Cardiac muscle cell (in vitro differentiated cells and primary cell): ENCODE measurements around the gene CPS1. TPM values are rescaled to one million over a fixed set of nuclear protein-coding genes. Genes with fewer than 3 reads are reported as not detected.
A peak's percentile ranks its signal among the peaks of the same experiment; 100 is the strongest.

ENCODE experiments used
- DNase-seq, 2 donors: peaks; one replicate each; pipeline versions ENCODE4 v3.0.0 to v3.0.0-alpha.2; 2010 to 2017; ENCODE audit warnings: low read depth in 1 of 2, low spot score in 1 of 2
- H3K27ac ChIP-seq: fragments of 200-600 bp; sonication (generic); 2 replicates; pipeline ENCODE4 v1.5.1; 2016
- H3K27me3 ChIP-seq: fragments of 200-600 bp; sonication (generic); 2 replicates; pipeline ENCODE4 v1.6.0; 2016; ENCODE audit warnings: control low read depth
- H3K36me3 ChIP-seq: fragments of 200-600 bp; sonication (generic); 2 replicates; pipeline ENCODE4 v1.5.1; 2016; ENCODE audit warnings: control low read depth
- H3K4me1 ChIP-seq: fragments of 200-600 bp; sonication (generic); 2 replicates; pipeline ENCODE4 v1.8.1; 2017; ENCODE audit warnings: low read depth, mild to moderate bottlenecking, mixed run types
- H3K4me3 ChIP-seq: fragments of 200-600 bp; sonication (generic); 2 replicates; pipeline ENCODE4 v1.5.1; 2016; ENCODE audit warnings: mild to moderate bottlenecking
- H3K9me3 ChIP-seq: fragments of 200-600 bp; sonication (generic); 2 replicates; pipeline ENCODE4 v1.5.1; 2017; ENCODE audit warnings: low read depth, mild to moderate bottlenecking, control low read depth
- polyA plus RNA-seq: library from polyadenylated mRNA; unstranded; fragments of >200 nt; fragmentation: Nextera tagmentation; extraction: Ambion mirVana; gene quantifications from 2 replicates; pipeline ENCODE4 v1.2.1, GENCODE V29; 2016
- total RNA-seq: library from RNA; depleted of rRNA; stranded (reverse); fragments of >200 nt; gene quantifications from 2 replicates; pipeline ENCODE4 v1.2.3, GENCODE V29; 2016
- TF ChIP-seq, protein P1 (sequence below): IDR thresholded peaks from 2 replicates; pipeline ENCODE4 v1.5.1; 2012; ENCODE audit warnings: low read depth, mild to moderate bottlenecking, low read length

The CPS1 gene
- total and polyA plus RNA-seq, 2 experiments from 2014 or later = 172 to 193 TPM

DNA sequence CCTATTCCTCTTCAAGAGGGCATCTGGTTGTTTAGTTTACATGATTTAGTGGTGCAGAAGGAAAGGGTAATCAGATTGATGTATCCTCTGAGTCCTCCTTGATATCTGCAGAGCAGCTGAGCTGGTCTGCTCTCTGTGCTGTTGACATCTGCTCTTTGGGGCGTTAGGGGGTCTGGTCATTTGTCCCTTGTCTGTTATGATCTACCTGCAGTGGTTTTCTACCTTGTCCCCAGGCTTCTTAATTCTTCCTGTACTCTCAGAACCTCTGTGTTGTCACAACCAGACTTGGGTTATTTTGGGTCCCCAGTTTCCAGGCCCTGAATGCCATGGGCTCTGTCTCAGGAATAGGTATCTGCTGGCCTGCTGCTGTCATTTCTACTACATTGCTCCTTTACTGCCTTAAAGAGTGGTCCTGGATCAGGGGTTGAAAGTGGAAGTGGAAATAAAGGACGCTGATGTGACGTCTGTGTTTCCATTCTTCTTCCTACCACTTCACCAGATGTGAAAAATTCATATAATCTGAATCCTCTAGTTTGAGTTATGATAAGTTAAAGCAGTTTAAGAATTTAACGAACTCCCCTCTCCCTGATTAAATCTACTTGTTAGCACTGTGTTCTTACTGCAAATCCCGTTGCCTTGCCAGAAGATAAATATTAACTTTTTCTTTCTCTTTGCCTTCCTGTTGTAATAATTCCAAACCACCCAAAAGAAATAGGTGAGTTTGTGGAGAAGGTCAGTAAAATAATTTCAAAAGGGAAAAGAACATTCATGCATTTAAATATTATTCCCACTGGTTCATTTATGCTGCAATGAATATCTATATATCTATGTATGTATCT is 16.6 kb upstream of the CPS1 start:
- Histone ChIP-seq H3K4me3 (no peak overlapping the region), H3K9me3 (no peaks in the 10 kb centered on the region), H3K36me3 (no peaks in the 10 kb centered on the region), H3K27ac (no peak overlapping the region), H3K4me1 (peaks cover 2% of the 10 kb centered on the region), H3K27me3 (no peaks in the 10 kb centered on the region)
- TF ChIP-seq, protein P1, sequence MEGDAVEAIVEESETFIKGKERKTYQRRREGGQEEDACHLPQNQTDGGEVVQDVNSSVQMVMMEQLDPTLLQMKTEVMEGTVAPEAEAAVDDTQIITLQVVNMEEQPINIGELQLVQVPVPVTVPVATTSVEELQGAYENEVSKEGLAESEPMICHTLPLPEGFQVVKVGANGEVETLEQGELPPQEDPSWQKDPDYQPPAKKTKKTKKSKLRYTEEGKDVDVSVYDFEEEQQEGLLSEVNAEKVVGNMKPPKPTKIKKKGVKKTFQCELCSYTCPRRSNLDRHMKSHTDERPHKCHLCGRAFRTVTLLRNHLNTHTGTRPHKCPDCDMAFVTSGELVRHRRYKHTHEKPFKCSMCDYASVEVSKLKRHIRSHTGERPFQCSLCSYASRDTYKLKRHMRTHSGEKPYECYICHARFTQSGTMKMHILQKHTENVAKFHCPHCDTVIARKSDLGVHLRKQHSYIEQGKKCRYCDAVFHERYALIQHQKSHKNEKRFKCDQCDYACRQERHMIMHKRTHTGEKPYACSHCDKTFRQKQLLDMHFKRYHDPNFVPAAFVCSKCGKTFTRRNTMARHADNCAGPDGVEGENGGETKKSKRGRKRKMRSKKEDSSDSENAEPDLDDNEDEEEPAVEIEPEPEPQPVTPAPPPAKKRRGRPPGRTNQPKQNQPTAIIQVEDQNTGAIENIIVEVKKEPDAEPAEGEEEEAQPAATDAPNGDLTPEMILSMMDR = no peak
- DNase-seq = no peak

DNA sequence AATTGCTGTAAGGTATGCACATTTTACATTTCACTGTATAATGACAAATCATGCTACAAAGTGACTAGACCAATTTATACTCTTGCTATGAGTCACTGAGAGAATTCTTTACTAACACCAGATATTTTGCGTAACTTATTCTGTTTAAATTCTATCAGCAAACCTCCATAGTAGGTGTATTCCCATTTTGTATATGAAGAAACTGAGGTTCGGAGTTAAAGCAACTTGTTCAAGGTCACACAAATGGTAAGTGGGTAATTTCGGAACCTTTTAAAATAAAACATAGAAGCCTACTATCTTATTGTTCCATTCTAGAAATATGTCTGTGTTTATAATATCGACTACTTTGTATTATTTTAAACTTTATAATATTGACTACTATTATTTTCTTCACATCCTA is 15.9 kb upstream of the CPS1 start:
- no peak overlapping the region for H3K27ac ChIP-seq
- no peaks in the 10 kb centered on the region for H3K9me3 ChIP-seq
- H3K4me3 ChIP-seq = no peak overlapping the region
- TF ChIP-seq, protein P1 = no peak
- H3K4me1 ChIP-seq = peaks cover 7% of the 10 kb centered on the region
- no peaks in the 10 kb centered on the region for H3K27me3 ChIP-seq
- DNase-seq = no peak
- H3K36me3 ChIP-seq = no peaks in the 10 kb centered on the region

DNA sequence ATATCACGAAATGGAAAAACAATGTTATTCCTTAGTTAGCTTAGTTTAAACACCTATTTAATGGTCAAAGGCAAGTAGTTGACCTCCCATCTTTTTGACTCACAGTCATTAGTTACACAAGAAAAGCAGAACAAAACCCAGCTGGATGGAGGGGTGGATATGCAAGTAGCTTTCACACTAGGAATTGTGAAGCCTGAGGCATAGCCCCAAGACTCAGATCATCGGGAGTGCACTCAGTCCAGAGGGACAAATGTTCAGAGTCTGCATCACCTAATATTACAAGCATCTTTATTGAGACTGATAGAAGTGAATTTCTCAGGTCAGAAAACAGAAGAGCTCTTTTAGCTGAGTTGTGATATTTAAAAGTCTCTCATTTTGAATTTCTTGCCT is 15.5 kb upstream of the CPS1 start:
- no peak for DNase-seq

DNA sequence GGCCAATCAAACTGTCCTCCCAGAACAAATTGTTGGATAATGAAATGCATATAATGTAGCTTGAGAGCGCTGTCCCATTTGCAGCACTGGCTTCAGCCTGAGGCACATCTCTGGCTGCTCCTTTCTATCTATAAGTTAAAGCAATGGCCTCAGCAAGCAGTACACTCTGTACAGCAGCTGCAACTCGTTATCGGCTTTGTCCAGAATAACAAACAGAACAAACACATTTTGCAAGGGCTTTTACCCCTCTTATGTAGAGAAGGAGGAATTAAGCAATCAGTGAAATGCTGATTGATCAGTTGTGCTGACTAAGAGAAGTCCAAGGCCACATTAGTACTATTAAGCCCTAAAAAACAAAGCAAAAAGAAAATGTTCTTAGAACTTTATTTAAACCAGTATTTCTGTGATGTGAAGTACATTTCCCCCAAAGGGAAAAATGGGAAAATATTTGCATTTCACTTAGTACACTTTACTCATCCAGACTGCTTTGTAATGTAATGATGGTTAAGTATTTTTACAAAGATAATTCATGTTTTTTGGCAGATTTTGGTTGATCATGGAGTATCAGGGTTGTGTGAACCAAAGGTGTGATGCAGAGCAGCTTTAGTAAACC is 15.0 kb upstream of the CPS1 start:
- TF ChIP-seq, protein P1 = no peak
- H3K27me3 ChIP-seq = no peaks in the 10 kb centered on the region
- H3K4me3 ChIP-seq = no peak overlapping the region
- DNase-seq = peak in 1 of 2 donors; percentile 22
- H3K27ac ChIP-seq = no peak overlapping the region
- peaks cover 7% of the 10 kb centered on the region for H3K4me1 ChIP-seq
- H3K9me3 ChIP-seq = no peaks in the 10 kb centered on the region
- no peaks in the 10 kb centered on the region for H3K36me3 ChIP-seq

More for the DNA sequence above, 15.5 kb upstream of the CPS1 start:
- H3K4me3 ChIP-seq = no peak overlapping the region
- no peak overlapping the region for H3K27ac ChIP-seq
- no peaks in the 10 kb centered on the region for H3K27me3 ChIP-seq
- peaks cover 7% of the 10 kb centered on the region for H3K4me1 ChIP-seq
- no peaks in the 10 kb centered on the region for H3K9me3 ChIP-seq
- TF ChIP-seq, protein P1 = no peak
- H3K36me3 ChIP-seq = no peaks in the 10 kb centered on the region

DNA sequence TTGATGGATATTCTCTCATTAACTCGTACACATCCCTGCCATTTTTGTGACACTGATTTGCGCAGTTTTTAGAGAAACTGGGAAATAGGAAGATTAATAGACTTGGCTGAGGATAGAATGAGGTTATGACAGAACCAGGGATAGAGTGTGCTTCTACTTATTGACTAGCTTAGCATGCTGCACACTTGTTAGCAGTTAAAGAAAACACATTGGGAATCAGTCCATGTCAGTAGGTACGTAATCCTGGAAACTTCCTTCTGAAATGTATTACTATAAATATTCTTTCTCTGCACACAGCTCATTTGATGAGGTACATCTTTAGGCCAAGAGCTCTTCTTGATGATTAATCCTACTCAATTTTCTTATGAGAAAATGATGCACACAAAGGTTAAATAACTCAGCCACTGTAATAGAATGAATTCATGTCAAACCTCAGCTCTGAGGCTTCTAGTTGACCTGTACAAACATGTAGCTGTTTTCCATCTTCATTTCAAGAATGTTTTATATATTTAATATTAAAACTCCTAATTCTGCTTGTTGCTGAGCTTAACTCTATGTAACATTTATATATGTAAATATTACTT is 12.3 kb upstream of the CPS1 start:
- TF ChIP-seq, protein P1 = no peak
- Histone ChIP-seq H3K4me3 (no peak overlapping the region), H3K36me3 (no peaks in the 10 kb centered on the region), H3K9me3 (no peaks in the 10 kb centered on the region), H3K4me1 (peaks cover 7% of the 10 kb centered on the region), H3K27ac (no peak overlapping the region), H3K27me3 (no peaks in the 10 kb centered on the region)
- DNase-seq = no peak
